Duodenal mucosa (tissue), 2 donors: ENCODE data around the gene CASQ2.

Source experiments
- H3K27ac ChIP-seq: one replicate; pipeline ENCODE4 v1.7.0; 2013; ENCODE audit warnings: low read depth, low read length
- H3K27me3 ChIP-seq, 2 donors: one replicate each; pipeline ENCODE4 v1.7.0; 2013; ENCODE audit warnings: low read length in 2 of 2, control low read depth in 1 of 2; ENCODE audit not compliant: insufficient read depth in 2 of 2, control insufficient read depth in 1 of 2
- H3K36me3 ChIP-seq, 2 donors: one replicate each; pipeline ENCODE4 v1.7.0; 2013; ENCODE audit warnings: low read length in 2 of 2, control low read depth in 1 of 2; ENCODE audit not compliant: insufficient read depth in 2 of 2, control insufficient read depth in 1 of 2
- H3K4me1 ChIP-seq, 2 donors: one replicate each; pipeline ENCODE4 v1.7.0; 2013; ENCODE audit warnings: low read length in 2 of 2, control low read depth in 1 of 2; ENCODE audit not compliant: insufficient read depth in 2 of 2, control insufficient read depth in 1 of 2
- H3K4me3 ChIP-seq, 2 donors: one replicate each; pipeline ENCODE4 v1.7.0; 2013; ENCODE audit warnings: low read length in 2 of 2, low read depth in 1 of 2
- H3K9ac ChIP-seq, 2 donors: one replicate each; pipeline ENCODE4 v1.7.0; 2013; ENCODE audit warnings: low read length in 2 of 2, low read depth in 1 of 2
- H3K9me3 ChIP-seq, 2 donors: one replicate each; pipeline ENCODE4 v1.7.0; 2013; ENCODE audit warnings: low read length in 2 of 2, control low read depth in 1 of 2; ENCODE audit not compliant: control insufficient read depth in 1 of 2

The CASQ2 gene

GRCh38 chr1:115705085-115705951, 63.2 kb downstream of the CASQ2 start:
- peaks cover 0 to 2% of the 10 kb centered on the region in 2 donors for H3K27me3 ChIP-seq
- H3K4me3 ChIP-seq = no peak overlapping the region
- no peaks in the 10 kb centered on the region for H3K4me1 ChIP-seq
- H3K27ac ChIP-seq = no peak overlapping the region
- H3K36me3 ChIP-seq = no peaks in the 10 kb centered on the region
- H3K9me3 ChIP-seq = no peaks in the 10 kb centered on the region
- H3K9ac ChIP-seq = no peak overlapping the region

- H3K27me3 ChIP-seq = no peaks in the 10 kb centered on the region
- no peaks in the 10 kb centered on the region for H3K4me1 ChIP-seq
- no peak overlapping the region for H3K9ac ChIP-seq
- H3K9me3 ChIP-seq = no peaks in the 10 kb centered on the region
- no peaks in the 10 kb centered on the region for H3K36me3 ChIP-seq
- H3K27ac ChIP-seq = no peak overlapping the region
- no peak overlapping the region for H3K4me3 ChIP-seq
These were observed 65.6 kb downstream of the CASQ2 start for GRCh38 chr1:115702959-115703358.

GRCh38 chr1:115701090-115701489, 67.4 kb downstream of the CASQ2 start:
- Histone ChIP-seq H3K27me3 (no peaks in the 10 kb centered on the region), H3K4me3 (no peak overlapping the region), H3K4me1 (no peaks in the 10 kb centered on the region), H3K36me3 (no peaks in the 10 kb centered on the region), H3K9me3 (no peaks in the 10 kb centered on the region), H3K9ac (no peak overlapping the region), H3K27ac (no peak overlapping the region)

- H3K36me3 ChIP-seq = peaks cover 0 to 5% of the 10 kb centered on the region in 2 donors
- no peaks in the 10 kb centered on the region for H3K27me3 ChIP-seq
- no peak overlapping the region for H3K9ac ChIP-seq
- no peaks in the 10 kb centered on the region for H3K4me1 ChIP-seq
- H3K9me3 ChIP-seq = no peaks in the 10 kb centered on the region
- no peak overlapping the region for H3K4me3 ChIP-seq
- H3K27ac ChIP-seq = no peak overlapping the region
These were observed 70.9 kb downstream of the CASQ2 start for GRCh38 chr1:115697619-115698018.

- no peak overlapping the region for H3K4me3 ChIP-seq
- no peaks in the 10 kb centered on the region for H3K9me3 ChIP-seq
- H3K27ac ChIP-seq = no peak overlapping the region
- H3K36me3 ChIP-seq = peaks cover 0 to 30% of the 10 kb centered on the region in 2 donors
- no peaks in the 10 kb centered on the region for H3K27me3 ChIP-seq
- no peak overlapping the region for H3K9ac ChIP-seq
- no peaks in the 10 kb centered on the region for H3K4me1 ChIP-seq
These were observed 73.7 kb downstream of the CASQ2 start for GRCh38 chr1:115694805-115695204.

GRCh38 chr1:115692224-115692623, 76.3 kb downstream of the CASQ2 start:
- Histone ChIP-seq H3K4me1 (no peaks in the 10 kb centered on the region), H3K4me3 (no peak overlapping the region), H3K9me3 (no peaks in the 10 kb centered on the region), H3K27ac (no peak overlapping the region), H3K9ac (no peak overlapping the region), H3K36me3 (peaks cover 0 to 30% of the 10 kb centered on the region in 2 donors), H3K27me3 (no peaks in the 10 kb centered on the region)

- Histone ChIP-seq H3K4me3 (no peak overlapping the region), H3K9ac (no peak overlapping the region), H3K4me1 (no peaks in the 10 kb centered on the region), H3K36me3 (peaks cover under 1 to 31% of the 10 kb centered on the region in 2 donors), H3K9me3 (no peaks in the 10 kb centered on the region), H3K27ac (no peak overlapping the region), H3K27me3 (no peaks in the 10 kb centered on the region)
These were observed 77.5 kb downstream of the CASQ2 start for GRCh38 chr1:115690972-115691371.

- Histone ChIP-seq H3K36me3 (peaks cover 8 to 54% of the 10 kb centered on the region in 2 donors), H3K4me3 (no peak overlapping the region), H3K9ac (no peak overlapping the region), H3K9me3 (no peaks in the 10 kb centered on the region), H3K4me1 (no peaks in the 10 kb centered on the region), H3K27me3 (no peaks in the 10 kb centered on the region), H3K27ac (no peak overlapping the region)
These were observed 80.8 kb downstream of the CASQ2 start for GRCh38 chr1:115687744-115688143.

GRCh38 chr1:115685029-115685705, 83.3 kb downstream of the CASQ2 start:
- H3K36me3 ChIP-seq = peaks cover 12 to 32% of the 10 kb centered on the region in 2 donors
- no peaks in the 10 kb centered on the region for H3K4me1 ChIP-seq
- no peaks in the 10 kb centered on the region for H3K9me3 ChIP-seq
- no peak overlapping the region for H3K27ac ChIP-seq
- H3K9ac ChIP-seq = no peak overlapping the region
- no peaks in the 10 kb centered on the region for H3K27me3 ChIP-seq
- H3K4me3 ChIP-seq = no peak overlapping the region

- no peaks in the 10 kb centered on the region for H3K4me1 ChIP-seq
- H3K9me3 ChIP-seq = no peaks in the 10 kb centered on the region
- H3K36me3 ChIP-seq = peaks cover 12 to 32% of the 10 kb centered on the region in 2 donors
- no peak overlapping the region for H3K27ac ChIP-seq
- no peak overlapping the region for H3K4me3 ChIP-seq
- H3K27me3 ChIP-seq = no peaks in the 10 kb centered on the region
- H3K9ac ChIP-seq = no peak overlapping the region
These were observed 85.7 kb downstream of the CASQ2 start for GRCh38 chr1:115682792-115683191.
